ENCODE measurements around the gene FUT1. TPM values are rescaled to one million over a fixed set of nuclear protein-coding genes. Genes with fewer than 3 reads are reported as not detected.

The FUT1 gene
- total and polyA plus RNA-seq, 7 experiments from 2014 or later: 0.17 TPM; not detected in 6

DNA sequence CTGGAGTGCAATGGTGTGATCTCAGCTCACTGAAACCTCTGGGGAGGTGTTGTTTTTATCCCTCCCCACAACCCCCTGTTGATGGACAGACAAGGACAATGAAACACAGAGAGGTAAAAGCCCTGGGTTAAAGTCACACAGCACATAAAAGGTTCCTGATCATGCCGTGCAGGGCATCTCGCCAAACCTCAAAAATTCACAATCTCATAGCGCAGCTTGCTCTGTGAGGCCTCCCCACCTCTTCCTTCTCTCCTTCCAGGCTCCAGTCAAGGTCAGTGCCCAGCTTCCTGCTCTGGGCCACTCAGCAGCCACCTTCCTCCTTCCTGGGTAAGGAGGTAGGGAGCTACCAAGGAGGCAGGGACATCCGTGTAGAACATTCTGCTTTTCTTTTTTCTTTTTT lies 54.4 kb downstream of the FUT1 start:
- H3K27me3 Mint-ChIP-seq: peaks cover 0 to 21% (median 10%) of the 10 kb centered on the region in 5 donors
- no peak overlapping the region for H3K4me3 Mint-ChIP-seq
- ATAC-seq (no peak), DNase-seq (no peak)
- peaks cover 0 to 14% (median 13%) of the 10 kb centered on the region in 5 donors for H3K36me3 Mint-ChIP-seq
- H3K27me3 ChIP-seq (ENCODE audit: control insufficient read depth in 2 of 2, insufficient read depth in 2 of 2, low read length in 2 of 2): no peaks in the 10 kb centered on the region
- H3K4me1 Mint-ChIP-seq: peaks cover 7 to 18% (median 11%) of the 10 kb centered on the region in 7 donors
- POLR2A ChIA-PET: no interaction called here
- peaks cover 0 to 3% (median 0%) of the 10 kb centered on the region in 3 experiments for H3K36me3 ChIP-seq (ENCODE audit: control insufficient read depth in 2 of 3, insufficient read depth in 3 of 3, low read length in 3 of 3)
- H3K4me1 ChIP-seq (ENCODE audit: control insufficient read depth in 2 of 2, insufficient read depth in 2 of 2, low read length in 2 of 2): peaks cover 0 to 6% of the 10 kb centered on the region in 2 donors
- CTCF ChIA-PET: no interaction called here
- H3K27ac ChIP-seq (ENCODE audit: low read depth, low read length): no peak overlapping the region
- H3K9me3 Mint-ChIP-seq: peaks cover 0 to 2% (median 0%) of the 10 kb centered on the region in 11 donors
- H3K27ac Mint-ChIP-seq: no peak overlapping the region
- intact Hi-C loops (cut with micrococcal nuclease): loop anchor here in 1 of 2 donors (5.0 kb wide), 1 partner anchor 39 kb away; no protein-coding TSS in a partner anchor
- no peaks in the 10 kb centered on the region for H3K9me3 ChIP-seq (ENCODE audit: control insufficient read depth in 2 of 3, low read length in 3 of 3)
- no peak overlapping the region for H3K4me3 ChIP-seq (ENCODE audit: low read length)

Other genes with a start within 250 kb of the FUT1 start
- 10 to 100 TPM in 4 of 5 experiments, 1 to 10 TPM in 1; 5.3 to 21.4 (median 19.2) TPM for gene LMTK3, start 240.8 kb downstream of the FUT1 start, total RNA-seq
- under 1 TPM in 1 of 2 donors, not detected in 1; 0.03 TPM for gene LMTK3, start 240.8 kb downstream of the FUT1 start, polyA plus RNA-seq
- not detected for gene SULT2B1, start 200.5 kb downstream of the FUT1 start, total RNA-seq
- under 1 TPM in 1 of 2 donors, not detected in 1; 0.41 TPM for gene SULT2B1, start 200.5 kb downstream of the FUT1 start, polyA plus RNA-seq
- gene SPACA4, start 145.9 kb downstream of the FUT1 start, total RNA-seq: not detected
- not detected for gene SPACA4, start 145.9 kb downstream of the FUT1 start, polyA plus RNA-seq
- 1 to 10 TPM in 3 of 5 experiments, under 1 TPM in 1, not detected in 1; 0.80 to 3.7 (median 2.9) TPM for gene FAM83E, start 137.6 kb downstream of the FUT1 start, total RNA-seq
- gene FAM83E, start 137.6 kb downstream of the FUT1 start, polyA plus RNA-seq: under 1 TPM in 1 of 2 donors, not detected in 1; 0.66 TPM
- 1,000 to 10,000 TPM; 1,570 to 2,826 (median 2,745) TPM for gene RPL18, start 133.5 kb downstream of the FUT1 start, total RNA-seq
- 1,000 to 10,000 TPM; 2,813 to 2,817 TPM for gene RPL18, start 133.5 kb downstream of the FUT1 start, polyA plus RNA-seq
- gene SPHK2, start 133.1 kb downstream of the FUT1 start, total RNA-seq: 10 to 100 TPM; 20.1 to 34.7 (median 30.5) TPM
- 10 to 100 TPM; 11.2 to 11.7 TPM for gene SPHK2, start 133.1 kb downstream of the FUT1 start, polyA plus RNA-seq
- 10 to 100 TPM; 11.9 to 79.9 (median 33.2) TPM for gene DBP, start 115.3 kb downstream of the FUT1 start, total RNA-seq
- 100 to 1,000 TPM in 1 of 2 donors, 10 to 100 TPM in 1; 61.7 to 130 TPM for gene DBP, start 115.3 kb downstream of the FUT1 start, polyA plus RNA-seq
- 10 to 100 TPM in 4 of 5 experiments, 1 to 10 TPM in 1; 7.5 to 20.5 (median 12.5) TPM for gene CA11, start 106.5 kb downstream of the FUT1 start, total RNA-seq
- 1 to 10 TPM; 6.3 to 8.0 TPM for gene CA11, start 106.5 kb downstream of the FUT1 start, polyA plus RNA-seq
- 1 to 10 TPM in 4 of 5 experiments, under 1 TPM in 1; 0.99 to 5.9 (median 3.0) TPM for gene NTN5, start 79.6 kb downstream of the FUT1 start, total RNA-seq
- gene NTN5, start 79.6 kb downstream of the FUT1 start, polyA plus RNA-seq: under 1 TPM; 0.41 to 0.59 TPM
- gene FUT2, start 56.7 kb downstream of the FUT1 start, total RNA-seq: not detected
- gene FUT2, start 56.7 kb downstream of the FUT1 start, polyA plus RNA-seq: under 1 TPM; 0.09 to 0.78 TPM
- gene MAMSTR, start 32.9 kb downstream of the FUT1 start, total RNA-seq: 1 to 10 TPM in 3 of 5 experiments, under 1 TPM in 2; 0.80 to 2.1 (median 1.3) TPM
- under 1 TPM; 0.25 to 0.87 TPM for gene MAMSTR, start 32.9 kb downstream of the FUT1 start, polyA plus RNA-seq
- gene RASIP1, start 12.0 kb downstream of the FUT1 start, total RNA-seq: under 1 TPM in 2 of 5 experiments, not detected in 3; 0.12 to 0.21 TPM
- gene RASIP1, start 12.0 kb downstream of the FUT1 start, polyA plus RNA-seq: under 1 TPM; 0.12 to 0.65 TPM
- gene IZUMO1, start 5.7 kb downstream of the FUT1 start, total RNA-seq: not detected
- gene IZUMO1, start 5.7 kb downstream of the FUT1 start, polyA plus RNA-seq: not detected
- not detected for gene FGF21, start 2.9 kb upstream of the FUT1 start, total RNA-seq
- not detected for gene FGF21, start 2.9 kb upstream of the FUT1 start, polyA plus RNA-seq
- 10 to 100 TPM; 16.7 to 53.1 (median 22.5) TPM for gene BCAT2, start 58.4 kb upstream of the FUT1 start, total RNA-seq
- gene BCAT2, start 58.4 kb upstream of the FUT1 start, polyA plus RNA-seq: 10 to 100 TPM; 25.5 to 30.9 TPM
- 1 to 10 TPM in 2 of 5 experiments, under 1 TPM in 2, not detected in 1; 0.38 to 2.9 (median 1.2) TPM for gene HSD17B14, start 83.8 kb upstream of the FUT1 start, total RNA-seq
- 1 to 10 TPM in 1 of 2 donors, under 1 TPM in 1; 0.66 to 1.7 TPM for gene HSD17B14, start 83.8 kb upstream of the FUT1 start, polyA plus RNA-seq
- 1 to 10 TPM; 2.1 to 7.4 (median 4.0) TPM for gene PLEKHA4, start 116.0 kb upstream of the FUT1 start, total RNA-seq
- 1 to 10 TPM; 2.6 to 5.6 TPM for gene PLEKHA4, start 116.0 kb upstream of the FUT1 start, polyA plus RNA-seq
- 1,000 to 10,000 TPM in 1 of 5 experiments, 100 to 1,000 TPM in 1, 10 to 100 TPM in 3; 31.5 to 1,030 (median 71.9) TPM for gene PPP1R15A, start 119.8 kb upstream of the FUT1 start, total RNA-seq
- gene PPP1R15A, start 119.8 kb upstream of the FUT1 start, polyA plus RNA-seq: 10 to 100 TPM; 23.0 to 29.8 TPM
- gene TULP2, start 146.1 kb upstream of the FUT1 start, total RNA-seq: not detected
- gene TULP2, start 146.1 kb upstream of the FUT1 start, polyA plus RNA-seq: not detected
- gene NUCB1, start 147.7 kb upstream of the FUT1 start, total RNA-seq: 100 to 1,000 TPM; 128 to 252 (median 142) TPM
- gene NUCB1, start 147.7 kb upstream of the FUT1 start, polyA plus RNA-seq: 100 to 1,000 TPM in 1 of 2 donors, 10 to 100 TPM in 1; 70.5 to 150 TPM
- 1 to 10 TPM; 1.1 to 1.7 (median 1.3) TPM for gene DHDH, start 181.1 kb upstream of the FUT1 start, total RNA-seq
- 1 to 10 TPM; 1.0 to 2.7 TPM for gene DHDH, start 181.1 kb upstream of the FUT1 start, polyA plus RNA-seq
- gene BAX, start 202.2 kb upstream of the FUT1 start, total RNA-seq: 100 to 1,000 TPM in 3 of 5 experiments, 10 to 100 TPM in 2; 78.7 to 355 (median 122) TPM
- gene BAX, start 202.2 kb upstream of the FUT1 start, polyA plus RNA-seq: 10 to 100 TPM; 49.1 to 66.3 TPM
- 1,000 to 10,000 TPM in 4 of 5 experiments, 100 to 1,000 TPM in 1; 888 to 1,929 (median 1,286) TPM for gene FTL, start 212.7 kb upstream of the FUT1 start, total RNA-seq
- 1,000 to 10,000 TPM; 3,820 to 4,967 TPM for gene FTL, start 212.7 kb upstream of the FUT1 start, polyA plus RNA-seq
- gene GYS1, start 240.7 kb upstream of the FUT1 start, total RNA-seq: 10 to 100 TPM; 27.3 to 82.3 (median 50.7) TPM
- 10 to 100 TPM; 22.6 to 40.3 TPM for gene GYS1, start 240.7 kb upstream of the FUT1 start, polyA plus RNA-seq
- 10 to 100 TPM; 23.4 to 94.0 (median 24.1) TPM for gene RUVBL2, start 241.2 kb upstream of the FUT1 start, total RNA-seq
- gene RUVBL2, start 241.2 kb upstream of the FUT1 start, polyA plus RNA-seq: 10 to 100 TPM; 58.7 to 72.9 TPM

All from naive thymus-derived CD4-positive, alpha-beta T cell (primary cell).